ENCODE data around the gene HAND1. TPM values are rescaled to one million over a fixed set of nuclear protein-coding genes. Genes with fewer than 3 reads are reported as not detected.

HAND1 gene
- total RNA-seq, 4 donors from 2014 or later, result not detected

GRCh38 chr5:154460172-154460571 lies 17.9 kb downstream of the HAND1 start:
- TF ChIP-seq POLR2A (IDR thresholded peaks at IDR 0.05) (no peak), CTCF (IDR thresholded peaks at IDR 0.05) (no peak)
- no peak for DNase-seq
- Histone ChIP-seq H3K9me3 (no peaks in the 10 kb centered on the region), H3K4me1 (no peaks in the 10 kb centered on the region), H3K27ac (no peak overlapping the region), H3K36me3 (peaks cover 11 to 45% (median 26%) of the 10 kb centered on the region in 3 donors), H3K27me3 (no peaks in the 10 kb centered on the region), H3K4me3 (no peak overlapping the region)
- 92 to 94% methylated on average over 4 of the region's 4 CpGs for WGBS, 2 donors
- intact Hi-C loops (cut with DNase I), result no loop called here

- peaks cover 15 to 56% (median 37%) of the 10 kb centered on the region in 3 donors for H3K36me3 ChIP-seq
- 72 to 80% methylated on average over 1 to 2 of the region's 3 CpGs for WGBS, 2 donors
- no peaks in the 10 kb centered on the region for H3K4me1 ChIP-seq
- H3K9me3 ChIP-seq, result no peaks in the 10 kb centered on the region
- no peaks in the 10 kb centered on the region for H3K27me3 ChIP-seq
- intact Hi-C loops (cut with DNase I), result no loop called here
- no peak overlapping the region for H3K4me3 ChIP-seq
- H3K27ac ChIP-seq, result no peak overlapping the region
- no peak for DNase-seq
- no peak for TF ChIP-seq CTCF (IDR thresholded peaks at IDR 0.05)
- TF ChIP-seq POLR2A (IDR thresholded peaks at IDR 0.05), result no peak
Measured at GRCh38 chr5:154459015-154459414, 19.0 kb downstream of the HAND1 start.

GRCh38 chr5:154456540-154456939 lies 21.5 kb downstream of the HAND1 start:
- TF ChIP-seq POLR2A (IDR thresholded peaks at IDR 0.05) (no peak), CTCF (IDR thresholded peaks at IDR 0.05) (no peak)
- H3K27me3 ChIP-seq, result no peaks in the 10 kb centered on the region
- no peak overlapping the region for H3K4me3 ChIP-seq
- H3K9me3 ChIP-seq, result no peaks in the 10 kb centered on the region
- H3K4me1 ChIP-seq, result no peaks in the 10 kb centered on the region
- H3K27ac ChIP-seq, result no peak overlapping the region
- WGBS, 2 donors, result 88 to 93% methylated on average over 2 to 3 of the region's 3 CpGs
- peaks cover 20 to 81% (median 44%) of the 10 kb centered on the region in 3 donors for H3K36me3 ChIP-seq
- intact Hi-C loops (cut with DNase I), result no loop called here
- DNase-seq, result no peak

GRCh38 chr5:154455585-154455984 lies 22.4 kb downstream of the HAND1 start:
- TF ChIP-seq CTCF (IDR thresholded peaks at IDR 0.05) (no peak), POLR2A (IDR thresholded peaks at IDR 0.05) (no peak)
- H3K4me3 ChIP-seq, result no peak overlapping the region
- peaks cover 0 to under 1% (median 0%) of the 10 kb centered on the region in 3 donors for H3K4me1 ChIP-seq
- no peaks in the 10 kb centered on the region for H3K27me3 ChIP-seq
- peaks cover 20 to 91% (median 44%) of the 10 kb centered on the region in 3 donors for H3K36me3 ChIP-seq
- intact Hi-C loops (cut with DNase I), result no loop called here
- WGBS, 2 donors, result 86 to 87% methylated on average over 5 of the region's 5 CpGs
- DNase-seq, result no peak
- no peaks in the 10 kb centered on the region for H3K9me3 ChIP-seq
- no peak overlapping the region for H3K27ac ChIP-seq

- Histone ChIP-seq H3K27ac (no peak overlapping the region), H3K27me3 (no peaks in the 10 kb centered on the region), H3K36me3 (peaks cover 17 to 72% (median 28%) of the 10 kb centered on the region in 3 donors), H3K4me3 (no peak overlapping the region), H3K4me1 (peaks cover 7 to 37% (median 17%) of the 10 kb centered on the region in 3 donors), H3K9me3 (no peaks in the 10 kb centered on the region)
- intact Hi-C loops (cut with DNase I), result no loop called here
- DNase-seq, result no peak
- TF ChIP-seq CTCF (IDR thresholded peaks at IDR 0.05), result no peak
- TF ChIP-seq POLR2A (IDR thresholded peaks at IDR 0.05), result no peak
- 86 to 87% methylated on average over 8 of the region's 8 CpGs for WGBS, 2 donors
Measured at GRCh38 chr5:154451957-154452356, 26.1 kb downstream of the HAND1 start.
